Measurements from ENCODE around the gene UNC13A.

DNA sequence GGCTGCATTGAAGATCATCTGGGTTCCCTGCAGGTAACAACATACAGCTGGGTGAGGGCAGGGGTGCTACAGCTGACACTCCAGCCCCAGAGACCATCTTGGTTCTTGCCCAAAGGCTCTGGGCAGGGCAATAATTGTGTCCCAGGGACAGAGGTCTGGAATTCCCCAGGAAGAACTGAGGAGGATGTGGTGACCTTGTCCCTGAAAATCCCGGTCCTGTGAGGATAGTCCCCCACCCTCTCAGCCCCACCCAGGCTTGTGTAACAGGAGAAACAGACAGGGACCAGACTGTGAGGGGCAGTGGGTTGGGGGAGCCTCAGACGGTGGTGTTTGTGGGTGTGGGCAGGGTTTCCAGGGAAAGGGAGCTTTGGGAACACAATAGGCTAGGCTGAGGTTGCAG lies 69.2 kb downstream of the UNC13A start:
- TF ChIP-seq, protein P1, sequence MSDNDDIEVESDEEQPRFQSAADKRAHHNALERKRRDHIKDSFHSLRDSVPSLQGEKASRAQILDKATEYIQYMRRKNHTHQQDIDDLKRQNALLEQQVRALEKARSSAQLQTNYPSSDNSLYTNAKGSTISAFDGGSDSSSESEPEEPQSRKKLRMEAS (CRISPR knock-in tag; IDR thresholded peaks at IDR 0.05), result no peak
- TF ChIP-seq NFE2L1 (CRISPR knock-in tag; IDR thresholded peaks at IDR 0.05) (no peak), CTCF (IDR thresholded peaks at IDR 0.05) (no peak), JUN (CRISPR knock-in tag; IDR thresholded peaks at IDR 0.05) (no peak), ZNF138 (CRISPR knock-in tag; conservative IDR thresholded peaks at IDR 0.05) (no peak), ELF4 (CRISPR knock-in tag; IDR thresholded peaks at IDR 0.05; ENCODE audit: low read depth) (no peak), ESRRA (CRISPR knock-in tag; IDR thresholded peaks at IDR 0.05; ENCODE audit: borderline replicate concordance) (no peak), FOXJ3 (CRISPR knock-in tag; IDR thresholded peaks at IDR 0.05; ENCODE audit: borderline replicate concordance) (no peak), NR2C2 (CRISPR knock-in tag; IDR thresholded peaks at IDR 0.05) (no peak), CBFB (CRISPR knock-in tag; IDR thresholded peaks at IDR 0.05; ENCODE audit: low read depth) (no peak)
- TF ChIP-seq, protein P2, sequence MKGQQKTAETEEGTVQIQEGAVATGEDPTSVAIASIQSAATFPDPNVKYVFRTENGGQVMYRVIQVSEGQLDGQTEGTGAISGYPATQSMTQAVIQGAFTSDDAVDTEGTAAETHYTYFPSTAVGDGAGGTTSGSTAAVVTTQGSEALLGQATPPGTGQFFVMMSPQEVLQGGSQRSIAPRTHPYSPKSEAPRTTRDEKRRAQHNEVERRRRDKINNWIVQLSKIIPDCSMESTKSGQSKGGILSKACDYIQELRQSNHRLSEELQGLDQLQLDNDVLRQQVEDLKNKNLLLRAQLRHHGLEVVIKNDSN (CRISPR knock-in tag; IDR thresholded peaks at IDR 0.05), result no peak
- TF ChIP-seq, protein P3, sequence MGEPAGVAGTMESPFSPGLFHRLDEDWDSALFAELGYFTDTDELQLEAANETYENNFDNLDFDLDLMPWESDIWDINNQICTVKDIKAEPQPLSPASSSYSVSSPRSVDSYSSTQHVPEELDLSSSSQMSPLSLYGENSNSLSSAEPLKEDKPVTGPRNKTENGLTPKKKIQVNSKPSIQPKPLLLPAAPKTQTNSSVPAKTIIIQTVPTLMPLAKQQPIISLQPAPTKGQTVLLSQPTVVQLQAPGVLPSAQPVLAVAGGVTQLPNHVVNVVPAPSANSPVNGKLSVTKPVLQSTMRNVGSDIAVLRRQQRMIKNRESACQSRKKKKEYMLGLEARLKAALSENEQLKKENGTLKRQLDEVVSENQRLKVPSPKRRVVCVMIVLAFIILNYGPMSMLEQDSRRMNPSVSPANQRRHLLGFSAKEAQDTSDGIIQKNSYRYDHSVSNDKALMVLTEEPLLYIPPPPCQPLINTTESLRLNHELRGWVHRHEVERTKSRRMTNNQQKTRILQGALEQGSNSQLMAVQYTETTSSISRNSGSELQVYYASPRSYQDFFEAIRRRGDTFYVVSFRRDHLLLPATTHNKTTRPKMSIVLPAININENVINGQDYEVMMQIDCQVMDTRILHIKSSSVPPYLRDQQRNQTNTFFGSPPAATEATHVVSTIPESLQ (CRISPR knock-in tag; IDR thresholded peaks at IDR 0.05), result no peak

Data from WTC11 (cell line).